ENCODE data around the gene NFATC1. TPM values are rescaled to one million over a fixed set of nuclear protein-coding genes. Genes with fewer than 3 reads are reported as not detected.

NFATC1 gene
- total RNA-seq, 1 donor from 2014 or later, result 21.9 TPM

GRCh38 chr18:79522451-79523205 lies 126.9 kb downstream of the NFATC1 start:
- no peak for TF ChIP-seq POLR2AphosphoS5 (IDR thresholded peaks at IDR 0.05; ENCODE audit: insufficient read depth in 1 of 2, low read depth in 1 of 2)
- intact Hi-C loops (cut with DNase I), result no loop called here
- peak in 1 of 2 donors; percentile 92 for DNase-seq (ENCODE audit: extremely low spot score in 2 of 2)
- H3K4me3 ChIP-seq, result no peak overlapping the region
- no peaks in the 10 kb centered on the region for H3K9me3 ChIP-seq
- H3K36me3 ChIP-seq, result no peaks in the 10 kb centered on the region
- H3K27ac ChIP-seq, result no peak overlapping the region
- H3K27me3 ChIP-seq, result no peaks in the 10 kb centered on the region
- H3K4me1 ChIP-seq, result peaks cover 17% of the 10 kb centered on the region

GRCh38 chr18:79523206-79523735 lies 127.5 kb downstream of the NFATC1 start:
- Histone ChIP-seq H3K4me1 (peaks cover 17% of the 10 kb centered on the region), H3K36me3 (no peaks in the 10 kb centered on the region), H3K27me3 (no peaks in the 10 kb centered on the region), H3K9me3 (no peaks in the 10 kb centered on the region), H3K4me3 (no peak overlapping the region), H3K27ac (no peak overlapping the region)
- DNase-seq (ENCODE audit: extremely low spot score in 2 of 2), result no peak
- TF ChIP-seq CTCF (IDR thresholded peaks at IDR 0.05) (no peak), POLR2AphosphoS5 (IDR thresholded peaks at IDR 0.05; ENCODE audit: insufficient read depth in 1 of 2, low read depth in 1 of 2) (no peak), POLR2A (IDR thresholded peaks at IDR 0.05) (no peak)
- intact Hi-C loops (cut with DNase I), result no loop called here

GRCh38 chr18:79523736-79524180 lies 128.0 kb downstream of the NFATC1 start:
- H3K27ac ChIP-seq, result no peak overlapping the region

GRCh38 chr18:79524181-79525078 lies 128.7 kb downstream of the NFATC1 start:
- Histone ChIP-seq H3K4me3 (no peak overlapping the region), H3K4me1 (peaks cover 17% of the 10 kb centered on the region), H3K36me3 (no peaks in the 10 kb centered on the region), H3K9me3 (no peaks in the 10 kb centered on the region), H3K27me3 (no peaks in the 10 kb centered on the region), H3K27ac (no peak overlapping the region)
- DNase-seq (ENCODE audit: extremely low spot score in 2 of 2), result peak in 1 of 2 donors; percentile 95
- intact Hi-C loops (cut with DNase I), result no loop called here
- TF ChIP-seq CTCF (IDR thresholded peaks at IDR 0.05) (no peak), POLR2AphosphoS5 (IDR thresholded peaks at IDR 0.05; ENCODE audit: insufficient read depth in 1 of 2, low read depth in 1 of 2) (no peak), POLR2A (IDR thresholded peaks at IDR 0.05) (no peak)

More at GRCh38 chr18:79523736-79524180, 128.0 kb downstream of the NFATC1 start:
- TF ChIP-seq CTCF (IDR thresholded peaks at IDR 0.05), result no peak
- no peak for TF ChIP-seq POLR2A (IDR thresholded peaks at IDR 0.05)
- no peak for TF ChIP-seq POLR2AphosphoS5 (IDR thresholded peaks at IDR 0.05; ENCODE audit: insufficient read depth in 1 of 2, low read depth in 1 of 2)
- DNase-seq (ENCODE audit: extremely low spot score in 2 of 2), result no peak
- Histone ChIP-seq H3K4me1 (peaks cover 17% of the 10 kb centered on the region), H3K9me3 (no peaks in the 10 kb centered on the region), H3K4me3 (no peak overlapping the region), H3K36me3 (no peaks in the 10 kb centered on the region), H3K27me3 (no peaks in the 10 kb centered on the region)
- intact Hi-C loops (cut with DNase I), result no loop called here

Data from vagina (tissue), 2 donors.